Fibroblast of the aortic adventitia (primary cell): Measurements from ENCODE around the gene TECRL. TPM values are rescaled to one million over a fixed set of nuclear protein-coding genes. Genes with fewer than 3 reads are reported as not detected.

Experiments
- DNase-seq: peaks from one replicate; pipeline ENCODE4 v3.0.0-alpha.2; 2010; ENCODE audit warnings: low read depth
- H3K4me3 ChIP-seq: 2 replicates; pipeline ENCODE4 v1.5.1; 2011; ENCODE audit warnings: low read depth, mild to moderate bottlenecking, control low read depth, low read length, moderate library complexity
- CTCF ChIP-seq: IDR thresholded peaks from 2 replicates; pipeline ENCODE4 v1.5.1; 2011; ENCODE audit warnings: mild to moderate bottlenecking, low read length, control low read depth, inconsistent platforms; ENCODE audit not compliant: insufficient read depth
- total RNA-seq: library from RNA; depleted of rRNA; stranded (reverse); fragments of >200 nt; gene quantifications from 2 replicates; pipeline ENCODE4 v1.2.3, GENCODE V29; 2012; ENCODE audit warnings: low replicate concordance

Gene TECRL
- total RNA-seq, 1 donor, result not detected

- DNase-seq, result no peak
- no peak overlapping the region for H3K4me3 ChIP-seq
- no peak for TF ChIP-seq CTCF
Observed at GRCh38 chr4:64334964-64335363, 74.3 kb downstream of the TECRL start.

GRCh38 chr4:64330143-64330542, 79.1 kb downstream of the TECRL start:
- no peak for TF ChIP-seq CTCF
- DNase-seq, result no peak
- no peak overlapping the region for H3K4me3 ChIP-seq

DNA sequence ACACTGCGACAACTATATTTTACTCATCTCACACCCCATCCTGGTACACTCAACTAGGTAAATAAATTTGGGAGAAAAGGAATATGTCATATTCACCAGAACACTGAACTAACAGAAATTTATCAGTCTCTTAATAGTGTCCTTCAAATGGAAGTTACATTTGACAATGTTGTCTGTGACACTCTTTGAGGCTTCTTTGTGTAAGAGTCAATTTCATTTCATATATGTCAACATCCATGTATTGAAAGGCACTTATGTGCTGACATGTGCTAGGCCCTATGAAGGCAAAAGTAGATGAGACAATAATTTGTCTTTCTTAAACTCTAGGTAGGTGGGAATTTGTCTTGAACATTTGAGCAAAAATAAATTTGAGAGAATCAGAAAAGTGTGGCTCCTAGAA, 82.0 kb downstream of the TECRL start:
- TF ChIP-seq CTCF, result no peak
- H3K4me3 ChIP-seq, result no peak overlapping the region
- no peak for DNase-seq

DNA sequence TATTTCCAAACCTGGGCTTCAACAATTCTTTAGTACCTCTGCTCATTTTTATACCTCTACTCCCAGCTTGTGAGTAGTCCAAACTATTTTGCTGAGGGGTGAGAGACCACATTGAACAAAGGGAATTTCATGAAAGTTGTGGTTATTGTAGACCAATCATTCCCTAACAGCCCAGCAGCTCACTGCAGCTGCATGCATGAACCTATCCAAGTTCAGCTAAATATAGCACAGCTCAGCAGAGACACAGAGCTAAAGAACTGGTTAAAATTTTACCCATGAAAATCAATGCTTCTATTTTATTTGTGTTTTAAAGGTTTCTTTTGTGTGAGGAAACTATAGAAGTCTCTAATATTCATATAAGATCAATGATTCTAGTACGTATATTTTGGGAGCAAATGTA, 82.7 kb downstream of the TECRL start:
- TF ChIP-seq CTCF, result no peak
- DNase-seq, result no peak
- H3K4me3 ChIP-seq, result no peak overlapping the region

GRCh38 chr4:64306255-64306565, 103.0 kb downstream of the TECRL start:
- TF ChIP-seq CTCF, result no peak
- no peak overlapping the region for H3K4me3 ChIP-seq
- no peak for DNase-seq

- no peak overlapping the region for H3K4me3 ChIP-seq
- no peak for TF ChIP-seq CTCF
- DNase-seq, result no peak
Observed at GRCh38 chr4:64305565-64306254, 103.5 kb downstream of the TECRL start.

- no peak for TF ChIP-seq CTCF
- no peak for DNase-seq
- no peak overlapping the region for H3K4me3 ChIP-seq
Observed at GRCh38 chr4:64272432-64272831, 136.8 kb downstream of the TECRL start.
